Adipocyte (in vitro differentiated cells): ENCODE data around the gene DUSP12.

Experiments
- DNase-seq: peaks from one replicate; pipeline ENCODE4 v3.0.0-alpha.2; 2015; ENCODE audit warnings: low read depth
- H3K27me3 ChIP-seq: replicated peaks from 2 replicates; pipeline ENCODE4 v1.7.0; 2013; ENCODE audit warnings: mild to moderate bottlenecking, low read length, moderate library complexity; ENCODE audit not compliant: control insufficient read depth, insufficient read depth
- H3K36me3 ChIP-seq: 2 replicates; pipeline ENCODE4 v1.7.0; 2013; ENCODE audit warnings: low read length, mild to moderate bottlenecking, moderate library complexity; ENCODE audit not compliant: control insufficient read depth, insufficient read depth, severe bottlenecking
- H3K4me1 ChIP-seq: 2 replicates; pipeline ENCODE4 v1.7.0; 2013; ENCODE audit warnings: mild to moderate bottlenecking, low read length, moderate library complexity; ENCODE audit not compliant: control insufficient read depth, insufficient read depth
- H3K4me3 ChIP-seq: 2 replicates; pipeline ENCODE4 v1.7.0; 2013; ENCODE audit warnings: mild to moderate bottlenecking, low read length, moderate library complexity
- H3K9ac ChIP-seq: 2 replicates; pipeline ENCODE4 v1.7.0; 2013; ENCODE audit warnings: mild to moderate bottlenecking, low read length, moderate library complexity
- H3K9me3 ChIP-seq: 2 replicates; pipeline ENCODE4 v1.7.0; 2013; ENCODE audit warnings: mild to moderate bottlenecking, low read length, moderate library complexity; ENCODE audit not compliant: control insufficient read depth

The DUSP12 gene

GRCh38 chr1:161792740-161793139, 43.2 kb downstream of the DUSP12 start:
- Histone ChIP-seq H3K36me3 (peaks cover 35% of the 10 kb centered on the region), H3K27me3 (no peaks in the 10 kb centered on the region), H3K4me1 (no peaks in the 10 kb centered on the region), H3K9me3 (no peaks in the 10 kb centered on the region), H3K9ac (no peak overlapping the region), H3K4me3 (no peak overlapping the region)
- DNase-seq, result peak; percentile 88

GRCh38 chr1:161799792-161800191, 50.2 kb downstream of the DUSP12 start:
- H3K9me3 ChIP-seq, result no peaks in the 10 kb centered on the region
- H3K36me3 ChIP-seq, result peaks cover 33% of the 10 kb centered on the region
- no peak for DNase-seq
- peaks cover 16% of the 10 kb centered on the region for H3K4me1 ChIP-seq
- H3K9ac ChIP-seq, result no peak overlapping the region
- H3K4me3 ChIP-seq, result no peak overlapping the region
- H3K27me3 ChIP-seq, result no peaks in the 10 kb centered on the region

GRCh38 chr1:161801955-161802354, 52.4 kb downstream of the DUSP12 start:
- H3K27me3 ChIP-seq, result no peaks in the 10 kb centered on the region
- H3K4me3 ChIP-seq, result no peak overlapping the region
- no peaks in the 10 kb centered on the region for H3K9me3 ChIP-seq
- DNase-seq, result no peak
- peaks cover 35% of the 10 kb centered on the region for H3K4me1 ChIP-seq
- no peak overlapping the region for H3K9ac ChIP-seq
- H3K36me3 ChIP-seq, result peaks cover 23% of the 10 kb centered on the region

- DNase-seq, result peak; percentile 19
- no peak overlapping the region for H3K9ac ChIP-seq
- H3K36me3 ChIP-seq, result peaks cover 11% of the 10 kb centered on the region
- H3K9me3 ChIP-seq, result no peaks in the 10 kb centered on the region
- H3K4me3 ChIP-seq, result no peak overlapping the region
- no peaks in the 10 kb centered on the region for H3K27me3 ChIP-seq
- peaks cover 39% of the 10 kb centered on the region for H3K4me1 ChIP-seq
Observed at GRCh38 chr1:161803181-161803580, 53.6 kb downstream of the DUSP12 start.

GRCh38 chr1:161805399-161806197, 56.0 kb downstream of the DUSP12 start:
- no peak overlapping the region for H3K9ac ChIP-seq
- peaks cover 8% of the 10 kb centered on the region for H3K36me3 ChIP-seq
- peak; percentile 83 for DNase-seq
- no peaks in the 10 kb centered on the region for H3K27me3 ChIP-seq
- peaks cover 2% of the 10 kb centered on the region for H3K9me3 ChIP-seq
- H3K4me1 ChIP-seq, result peaks cover 39% of the 10 kb centered on the region
- H3K4me3 ChIP-seq, result no peak overlapping the region
